ENCODE measurements around the gene PHYKPL.
A peak's percentile ranks its signal among the peaks of the same experiment; 100 is the strongest.
"Not testable (repeated sequence)": the region's sequence is repeated elsewhere in the genome, so short reads cannot be mapped to it uniquely, and the experiment has no call there.

Gene PHYKPL

GRCh38 chr5:178238711-178239592 is 6.3 kb upstream of the PHYKPL start:
- no peak for DNase-seq

GRCh38 chr5:178238313-178238635 is 5.7 kb upstream of the PHYKPL start:
- no peak for DNase-seq

- no peak for DNase-seq
These were observed 5.1 kb upstream of the PHYKPL start for GRCh38 chr5:178237431-178238312.

GRCh38 chr5:178236679-178237078 is 4.1 kb upstream of the PHYKPL start:
- DNase-seq, result no peak

GRCh38 chr5:178236126-178236525 is 3.5 kb upstream of the PHYKPL start:
- DNase-seq, result no peak

GRCh38 chr5:178235588-178235974 is 3.0 kb upstream of the PHYKPL start:
- no peak for DNase-seq

- DNase-seq, result peak; percentile 25
These were observed 2.4 kb upstream of the PHYKPL start for GRCh38 chr5:178234750-178235587.

GRCh38 chr5:178234121-178234749 is 1.6 kb upstream of the PHYKPL start:
- DNase-seq, result no peak

GRCh38 chr5:178232920-178233429 is 373 bp upstream of the PHYKPL start:
- no peak for DNase-seq

GRCh38 chr5:178231539-178232123 is 971 bp downstream of the PHYKPL start:
- DNase-seq, result no peak

GRCh38 chr5:178230879-178231538 is 1.6 kb downstream of the PHYKPL start:
- DNase-seq, result no peak

- no peak for DNase-seq
These were observed 2.7 kb downstream of the PHYKPL start for GRCh38 chr5:178229861-178230260.

GRCh38 chr5:178229111-178229510 is 3.5 kb downstream of the PHYKPL start:
- not testable (repeated sequence) for DNase-seq

- DNase-seq, result no peak
These were observed 4.0 kb downstream of the PHYKPL start for GRCh38 chr5:178228609-178229008.

- no peak for DNase-seq
These were observed 4.7 kb downstream of the PHYKPL start for GRCh38 chr5:178227929-178228328.

- DNase-seq, result no peak
These were observed 5.4 kb downstream of the PHYKPL start for GRCh38 chr5:178227138-178227659.

GRCh38 chr5:178225174-178225573 is 7.4 kb downstream of the PHYKPL start:
- DNase-seq, result no peak

GRCh38 chr5:178224403-178224802 is 8.2 kb downstream of the PHYKPL start:
- DNase-seq, result no peak

- DNase-seq, result peak; percentile 9
These were observed 8.7 kb downstream of the PHYKPL start for GRCh38 chr5:178223828-178224335.

GRCh38 chr5:178223196-178223773 is 9.3 kb downstream of the PHYKPL start:
- no peak for DNase-seq
